Thoracic aorta (tissue), 2 donors: ENCODE measurements around the gene LYVE1. TPM values are rescaled to one million over a fixed set of nuclear protein-coding genes. Genes with fewer than 3 reads are reported as not detected.

Experiments used
- ATAC-seq: fragments of 150-250 bp; one replicate; pipeline ENCODE4 v1.8.0; 2017; ENCODE audit warnings: low read depth; ENCODE audit not compliant: insufficient number of reproducible peaks, low FRiP score
- DNase-seq: peaks from one replicate; pipeline ENCODE4 v3.0.0-alpha.2; 2020; ENCODE audit warnings: low spot score
- H3K27ac ChIP-seq, 2 donors: fragments of 200-600 bp; sonication (generic); 1 replicate in 1 of 2; 2 replicates in 1 of 2; pipeline ENCODE4 v1.5.1; 2016; ENCODE audit warnings: mild to moderate bottlenecking in 2 of 2, moderate library complexity in 2 of 2
- H3K27me3 ChIP-seq: fragments of 200-600 bp; sonication (generic); replicated peaks from 2 replicates; pipeline ENCODE4 v1.6.0; 2016; ENCODE audit warnings: mild to moderate bottlenecking; ENCODE audit not compliant: insufficient read depth
- H3K36me3 ChIP-seq: fragments of 200-600 bp; sonication (generic); one replicate; pipeline ENCODE4 v1.5.1; 2016
- H3K4me1 ChIP-seq, 2 donors: fragments of 200-600 bp; sonication (generic); 1 replicate in 1 of 2; 2 replicates in 1 of 2; pipeline versions ENCODE4 v1.5.1 to v1.6.0; 2016; ENCODE audit warnings: low read depth in 2 of 2, mild to moderate bottlenecking in 1 of 2; ENCODE audit not compliant: control insufficient read depth in 1 of 2
- H3K4me3 ChIP-seq: fragments of 200-600 bp; sonication (generic); 2 replicates; pipeline ENCODE4 v1.5.1; 2016; ENCODE audit warnings: mild to moderate bottlenecking
- H3K9me3 ChIP-seq: fragments of 200-600 bp; sonication (generic); 2 replicates; pipeline ENCODE4 v1.5.1; 2016
- total RNA-seq, 2 donors: library from RNA; depleted of rRNA; stranded (reverse); fragments of >200 nt; gene quantifications; one replicate each; pipeline versions ENCODE4 v1.1.0 to v1.2.3, GENCODE V29; 2016
- TF ChIP-seq, protein P1 (sequence below): fragments of 200-600 bp; sonication (generic); IDR thresholded peaks from one replicate; pipeline ENCODE4 v1.5.1; 2019; ENCODE audit warnings: antibody characterized with exemption

Gene LYVE1
- total RNA-seq, 2 donors from 2014 or later, result 81.5 to 121 TPM

DNA sequence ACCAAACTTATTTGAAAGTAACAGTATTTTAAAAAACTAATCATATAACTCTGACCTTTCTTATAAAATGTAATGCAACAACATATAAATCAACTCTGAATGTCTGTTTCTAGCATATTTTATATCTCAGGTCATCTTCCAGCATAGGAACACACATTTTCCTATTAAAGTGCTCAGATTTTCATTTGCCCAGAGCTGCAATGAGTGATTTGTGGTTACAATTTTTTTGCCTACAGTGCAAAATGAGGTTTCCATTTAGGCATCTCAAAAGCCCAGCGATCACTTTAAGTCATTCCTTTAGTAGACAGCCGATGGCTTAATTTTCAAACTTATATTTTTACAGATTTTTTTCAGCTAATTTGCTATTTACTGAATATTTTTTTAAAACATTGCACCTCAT lies 1.0 kb downstream of the LYVE1 start:
- Histone ChIP-seq H3K4me1 (peaks cover 23 to 70% of the 10 kb centered on the region in 2 donors), H3K27ac (peak overlapping the region in 1 of 2 donors; percentile 63), H3K27me3 (no peaks in the 10 kb centered on the region), H3K4me3 (peak overlapping the region; percentile 20), H3K9me3 (no peaks in the 10 kb centered on the region), H3K36me3 (no peaks in the 10 kb centered on the region)
- no peak for DNase-seq
- ATAC-seq, result no peak
- TF ChIP-seq, protein P1, sequence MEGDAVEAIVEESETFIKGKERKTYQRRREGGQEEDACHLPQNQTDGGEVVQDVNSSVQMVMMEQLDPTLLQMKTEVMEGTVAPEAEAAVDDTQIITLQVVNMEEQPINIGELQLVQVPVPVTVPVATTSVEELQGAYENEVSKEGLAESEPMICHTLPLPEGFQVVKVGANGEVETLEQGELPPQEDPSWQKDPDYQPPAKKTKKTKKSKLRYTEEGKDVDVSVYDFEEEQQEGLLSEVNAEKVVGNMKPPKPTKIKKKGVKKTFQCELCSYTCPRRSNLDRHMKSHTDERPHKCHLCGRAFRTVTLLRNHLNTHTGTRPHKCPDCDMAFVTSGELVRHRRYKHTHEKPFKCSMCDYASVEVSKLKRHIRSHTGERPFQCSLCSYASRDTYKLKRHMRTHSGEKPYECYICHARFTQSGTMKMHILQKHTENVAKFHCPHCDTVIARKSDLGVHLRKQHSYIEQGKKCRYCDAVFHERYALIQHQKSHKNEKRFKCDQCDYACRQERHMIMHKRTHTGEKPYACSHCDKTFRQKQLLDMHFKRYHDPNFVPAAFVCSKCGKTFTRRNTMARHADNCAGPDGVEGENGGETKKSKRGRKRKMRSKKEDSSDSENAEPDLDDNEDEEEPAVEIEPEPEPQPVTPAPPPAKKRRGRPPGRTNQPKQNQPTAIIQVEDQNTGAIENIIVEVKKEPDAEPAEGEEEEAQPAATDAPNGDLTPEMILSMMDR, result no peak

GRCh38 chr11:10566257-10566957 lies 2.1 kb downstream of the LYVE1 start:
- no peaks in the 10 kb centered on the region for H3K9me3 ChIP-seq
- H3K27me3 ChIP-seq, result no peaks in the 10 kb centered on the region
- peaks cover 18 to 60% of the 10 kb centered on the region in 2 donors for H3K4me1 ChIP-seq
- no peaks in the 10 kb centered on the region for H3K36me3 ChIP-seq
- ATAC-seq (no peak), DNase-seq (no peak)
- TF ChIP-seq, protein P1, result no peak
- H3K27ac ChIP-seq, result peak overlapping the region in 1 of 2 donors; percentile 63
- H3K4me3 ChIP-seq, result peak overlapping the region; percentile 20

DNA sequence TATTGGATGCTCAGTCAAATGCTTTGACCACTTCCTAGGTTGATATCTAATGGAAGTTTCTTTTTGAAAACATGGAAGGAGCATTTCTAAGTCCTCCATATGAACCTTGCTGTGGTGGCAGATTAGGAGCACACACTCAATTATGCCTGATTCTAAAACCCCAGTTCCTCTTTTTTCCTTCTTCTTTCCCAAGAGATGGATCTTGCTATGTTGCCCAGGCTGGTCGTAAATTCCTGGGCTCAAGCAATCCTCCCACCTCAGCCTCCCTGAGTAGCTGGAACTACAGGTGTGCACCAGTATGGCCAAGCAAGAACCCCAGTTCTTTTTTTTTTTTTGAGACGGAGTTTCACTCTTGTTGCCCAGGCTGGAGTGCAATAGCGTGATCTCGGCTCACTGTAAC lies 3.0 kb downstream of the LYVE1 start:
- peak overlapping the region; percentile 11 for H3K4me3 ChIP-seq
- ATAC-seq, result no peak
- no peaks in the 10 kb centered on the region for H3K9me3 ChIP-seq
- H3K27me3 ChIP-seq, result no peaks in the 10 kb centered on the region
- DNase-seq, result no peak
- H3K36me3 ChIP-seq, result no peaks in the 10 kb centered on the region
- peaks cover 18 to 54% of the 10 kb centered on the region in 2 donors for H3K4me1 ChIP-seq
- H3K27ac ChIP-seq, result peak overlapping the region in 1 of 2 donors; percentile 31
- TF ChIP-seq, protein P1, result no peak

GRCh38 chr11:10564696-10565318 lies 3.7 kb downstream of the LYVE1 start:
- TF ChIP-seq, protein P1, result peak; percentile 61
- Histone ChIP-seq H3K9me3 (no peaks in the 10 kb centered on the region), H3K27ac (peak overlapping the region in 1 of 2 donors; percentile 31), H3K27me3 (no peaks in the 10 kb centered on the region), H3K36me3 (no peaks in the 10 kb centered on the region), H3K4me1 (peaks cover 18 to 48% of the 10 kb centered on the region in 2 donors), H3K4me3 (no peak overlapping the region)
- DNase-seq (no peak), ATAC-seq (no peak)

- Histone ChIP-seq H3K9me3 (no peaks in the 10 kb centered on the region), H3K4me1 (peaks cover 13 to 40% of the 10 kb centered on the region in 2 donors), H3K27ac (no peak overlapping the region), H3K4me3 (no peak overlapping the region), H3K27me3 (no peaks in the 10 kb centered on the region), H3K36me3 (no peaks in the 10 kb centered on the region)
- TF ChIP-seq, protein P1, result no peak
- ATAC-seq, result no peak
- no peak for DNase-seq
Observed at GRCh38 chr11:10564030-10564429, 4.4 kb downstream of the LYVE1 start.
